ENCODE results near the gene FIBP.

The FIBP gene

DNA sequence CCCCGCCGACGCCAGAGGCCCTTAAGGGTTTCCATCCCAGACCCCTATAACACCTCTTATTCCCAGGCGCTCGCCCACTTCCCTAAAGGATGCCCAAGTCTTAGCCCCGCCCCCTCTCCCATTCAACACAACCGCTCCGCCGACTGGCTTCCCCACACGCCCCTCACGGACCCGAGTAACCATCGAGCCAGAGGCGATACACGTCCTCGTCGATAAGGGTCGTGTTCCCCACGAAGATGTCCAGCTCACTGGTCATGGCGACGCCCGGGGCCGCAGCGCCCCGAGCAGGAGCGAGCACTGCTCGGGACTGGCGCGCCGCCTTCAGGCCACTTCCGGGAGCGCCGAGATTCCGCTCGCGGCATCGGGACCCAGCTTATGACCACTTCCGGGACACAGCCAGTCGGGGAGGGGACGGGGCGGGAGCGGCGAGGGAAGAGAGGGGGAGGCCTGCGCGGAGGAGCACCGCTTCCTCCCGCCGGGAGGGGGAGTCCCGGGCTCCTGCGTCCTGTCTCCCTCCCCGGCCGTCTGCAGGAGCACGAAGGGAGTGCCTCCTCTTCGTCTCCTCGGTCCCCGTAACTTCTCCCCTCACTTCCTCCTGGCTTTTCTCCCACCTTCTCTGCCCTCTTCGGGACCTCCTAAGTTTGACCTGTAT lies at the start of gene FIBP:
Gene FIBP (minus strand): TSS at position 309 of the 652 bp plus-strand sequence. CDS start 53 bp downstream, at position 256.
- DNase-seq (ENCODE audit: extremely low read depth in 1 of 2, low read depth in 1 of 2) = peak; percentile 95

DNA sequence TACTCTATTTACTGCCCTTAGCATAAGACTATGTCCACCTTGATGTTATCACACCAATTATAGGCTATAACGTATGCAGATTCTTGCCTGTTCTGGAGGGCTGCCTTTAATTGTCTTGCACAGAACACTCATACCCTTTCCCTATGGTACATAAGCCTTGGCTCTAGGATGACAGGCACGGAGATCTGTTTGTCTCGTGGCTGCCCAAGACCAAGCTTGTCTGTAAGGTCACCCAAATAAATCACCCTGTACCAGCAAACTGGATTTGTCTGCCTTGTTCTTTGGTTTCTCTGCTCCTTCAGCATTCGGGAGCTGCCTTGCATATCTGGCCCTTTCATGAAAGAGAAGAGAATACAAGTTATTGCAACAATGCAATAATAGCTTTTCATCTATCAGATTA lies 49.5 kb upstream of the FIBP start:
- DNase-seq (ENCODE audit: extremely low read depth in 1 of 2, low read depth in 1 of 2) = no peak

DNA sequence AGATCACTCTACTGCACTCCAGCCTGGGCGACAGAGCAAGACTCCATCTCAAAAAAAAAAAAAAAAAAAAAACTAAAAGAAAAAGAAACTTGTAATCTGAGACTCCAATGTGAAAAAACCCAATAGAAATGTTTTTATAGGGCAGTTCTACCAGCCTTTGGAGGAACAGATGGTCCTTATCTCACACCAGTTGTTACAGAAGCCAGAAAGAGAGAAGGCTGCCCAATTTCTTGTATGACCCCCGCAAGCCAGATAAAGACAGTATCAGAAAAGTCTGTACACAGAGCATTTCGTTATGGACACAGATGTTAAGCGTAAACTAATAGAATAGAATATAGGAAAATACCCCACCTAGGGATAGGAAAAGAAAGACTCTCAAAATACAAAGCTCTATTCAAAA lies 45.7 kb upstream of the FIBP start:
- no peak for DNase-seq (ENCODE audit: extremely low read depth in 1 of 2, low read depth in 1 of 2)

DNA sequence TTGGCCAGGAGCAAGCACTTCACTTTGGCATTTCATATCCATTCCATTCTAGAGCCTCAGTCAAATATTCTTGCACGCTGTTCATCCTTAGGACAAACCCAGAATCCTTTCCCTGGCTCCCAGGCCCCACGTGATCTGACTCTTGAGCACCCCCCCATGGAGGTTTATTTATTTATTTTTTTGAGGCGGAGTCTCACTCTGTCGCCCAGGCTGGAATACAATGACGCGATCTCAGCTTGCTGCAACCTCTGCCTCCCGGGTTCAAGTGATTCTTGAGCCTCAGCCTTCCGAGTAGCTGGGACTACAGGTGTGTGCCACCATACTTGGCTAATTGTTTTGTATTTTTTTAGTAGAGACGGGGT lies 44.3 kb upstream of the FIBP start:
- DNase-seq (ENCODE audit: extremely low read depth in 1 of 2, low read depth in 1 of 2) = no peak

- no peak for DNase-seq (ENCODE audit: extremely low read depth in 1 of 2, low read depth in 1 of 2)
These were observed 43.7 kb upstream of the FIBP start for GRCh38 chr11:65931773-65932557.

DNA sequence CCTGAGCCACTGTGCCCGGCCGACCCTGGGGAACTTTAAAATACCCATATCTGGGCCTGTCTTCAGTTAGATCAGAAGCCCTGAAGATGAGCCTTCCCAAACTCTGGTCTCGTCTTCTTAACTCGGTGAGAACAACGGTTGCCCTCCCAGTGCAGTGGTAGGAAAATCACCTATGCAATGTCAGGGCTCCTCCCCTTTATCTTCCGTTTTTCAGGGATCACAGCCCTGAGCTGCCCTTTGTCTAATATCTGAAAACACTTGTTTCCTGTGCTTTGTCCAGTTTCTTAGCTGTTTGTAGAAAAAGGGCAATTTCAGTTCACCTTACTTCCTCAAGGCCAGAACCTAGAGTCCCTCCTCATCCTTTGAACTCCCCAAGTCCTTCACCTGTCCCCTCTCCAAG lies 40.4 kb upstream of the FIBP start:
- no peak for DNase-seq (ENCODE audit: extremely low read depth in 1 of 2, low read depth in 1 of 2)

- DNase-seq (ENCODE audit: extremely low read depth in 1 of 2, low read depth in 1 of 2) = peak; percentile 47 to 72
These were observed 39.7 kb upstream of the FIBP start for GRCh38 chr11:65927904-65928397.

DNA sequence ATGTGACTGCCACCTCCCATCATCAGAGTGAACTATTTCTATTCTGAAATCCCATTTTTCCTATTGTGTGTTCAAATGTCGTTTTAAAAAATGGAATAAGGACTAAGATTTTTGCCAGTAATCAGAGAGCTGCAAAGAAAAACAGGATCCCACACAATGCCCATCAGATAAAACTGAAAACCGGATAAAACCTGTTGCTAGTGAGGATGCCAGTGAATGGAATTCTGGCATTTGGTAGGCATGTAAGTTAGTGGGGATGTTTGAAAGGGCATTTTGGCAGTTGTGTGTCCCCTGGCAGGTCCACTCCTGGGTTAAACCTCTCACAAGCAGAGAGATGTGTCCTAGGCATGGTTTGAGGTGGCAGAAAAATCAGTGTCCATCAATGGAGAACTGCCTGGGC lies 37.1 kb upstream of the FIBP start:
- no peak for DNase-seq (ENCODE audit: extremely low read depth in 1 of 2, low read depth in 1 of 2)

DNA sequence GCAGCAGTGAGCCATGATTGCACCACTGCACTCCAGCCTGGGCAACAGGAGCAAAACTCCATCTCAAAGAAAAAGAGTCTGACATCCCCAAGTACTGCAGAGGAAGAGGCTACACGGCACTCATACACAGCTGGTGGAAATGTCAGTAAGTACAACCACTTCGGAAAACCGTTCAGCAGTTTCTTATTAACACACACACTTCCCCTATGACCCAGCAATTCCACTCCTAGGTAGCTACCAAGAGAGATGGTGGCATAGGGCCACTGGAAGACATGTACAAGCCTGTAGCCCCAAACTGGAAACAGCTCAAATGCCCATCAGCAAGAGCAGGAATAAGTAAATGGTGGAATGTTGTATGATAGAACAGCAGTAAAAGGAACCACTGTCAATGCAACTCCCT lies 34.3 kb upstream of the FIBP start:
- DNase-seq (ENCODE audit: extremely low read depth in 1 of 2, low read depth in 1 of 2) = no peak

GRCh38 chr11:65921876-65922275 lies 33.6 kb upstream of the FIBP start:
- no peak for DNase-seq (ENCODE audit: extremely low read depth in 1 of 2, low read depth in 1 of 2)

- no peak for DNase-seq (ENCODE audit: extremely low read depth in 1 of 2, low read depth in 1 of 2)
These were observed 32.8 kb upstream of the FIBP start for GRCh38 chr11:65921033-65921555.

GRCh38 chr11:65920372-65920802 lies 32.1 kb upstream of the FIBP start:
- no peak for DNase-seq (ENCODE audit: extremely low read depth in 1 of 2, low read depth in 1 of 2)

- no peak for DNase-seq (ENCODE audit: extremely low read depth in 1 of 2, low read depth in 1 of 2)
These were observed 31.5 kb upstream of the FIBP start for GRCh38 chr11:65919573-65920371.

DNA sequence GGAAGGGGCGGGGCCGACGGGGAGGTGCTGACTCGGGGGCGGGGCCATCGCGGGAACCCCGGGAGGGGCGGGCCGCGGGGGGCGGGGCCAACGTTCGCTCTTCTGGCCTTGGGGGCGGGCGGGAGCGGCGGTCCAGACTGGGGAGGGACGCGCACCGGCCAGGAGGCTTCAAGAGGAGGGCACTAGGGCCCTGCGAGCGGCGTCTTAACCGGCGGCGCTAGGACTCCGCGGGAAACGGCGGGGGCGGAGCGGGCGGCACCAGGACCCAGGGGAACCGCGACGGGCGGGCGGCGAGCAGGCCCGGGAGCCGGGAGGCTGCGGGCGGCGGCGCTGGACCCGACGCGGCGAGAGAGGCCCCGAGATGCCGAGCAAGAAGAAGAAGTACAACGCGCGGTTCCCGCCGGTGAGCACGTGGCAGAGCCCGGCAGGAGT lies 30.9 kb upstream of the FIBP start, which contains the start of gene DRAP1:
Gene DRAP1 (plus strand): TSS at position 286 of the 432 bp plus-strand sequence. CDS start 76 bp downstream, at position 362.
- DNase-seq (ENCODE audit: extremely low read depth in 1 of 2, low read depth in 1 of 2) = peak; percentile 97 to 98

GRCh38 chr11:65918211-65919140 lies 30.2 kb upstream of the FIBP start, which contains the start of gene C11orf68:
Gene C11orf68 (minus strand): TSS chr11:65919062. CDS start chr11:65919031, 31 bp downstream.
- DNase-seq (ENCODE audit: extremely low read depth in 1 of 2, low read depth in 1 of 2) = no peak

DNA sequence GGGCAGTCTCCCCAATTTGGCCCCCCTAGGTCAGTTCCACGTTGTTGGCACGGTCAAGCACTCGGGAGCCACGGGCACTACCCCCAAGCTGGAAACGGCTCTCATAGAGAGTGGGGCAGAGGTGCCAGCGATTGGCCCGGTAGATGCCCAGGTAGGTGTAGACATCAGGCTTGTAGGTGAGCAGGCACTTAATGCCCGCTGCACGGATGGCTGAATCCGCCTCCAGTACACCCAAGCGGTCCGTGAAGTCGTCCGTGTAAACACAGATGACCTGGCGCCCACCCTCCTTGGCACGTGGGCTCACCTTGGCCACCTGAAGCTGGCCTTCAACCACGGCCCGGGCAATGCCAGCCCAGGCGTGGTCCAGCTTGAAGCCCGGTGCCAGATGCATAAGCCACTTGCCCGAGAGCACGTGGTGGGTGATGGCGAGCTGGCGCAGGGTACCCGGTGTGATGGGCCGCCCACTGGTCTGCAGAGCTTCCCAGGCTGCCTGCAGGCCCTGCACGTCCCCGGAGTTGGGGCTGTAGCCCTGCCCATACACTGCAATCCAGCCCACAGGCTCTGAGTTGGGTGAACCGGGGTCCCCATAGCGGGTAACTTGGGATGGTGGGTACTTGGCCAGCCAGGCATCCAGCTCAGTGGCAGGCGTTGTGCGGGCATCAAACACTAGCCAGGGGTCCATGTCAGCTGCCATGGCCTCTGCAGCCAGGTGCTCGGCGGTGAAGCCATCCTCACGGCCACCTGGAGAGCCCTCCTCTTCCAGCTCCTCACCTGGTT lies 29.4 kb upstream of the FIBP start:
- DNase-seq (ENCODE audit: extremely low read depth in 1 of 2, low read depth in 1 of 2) = no peak

- no peak for DNase-seq (ENCODE audit: extremely low read depth in 1 of 2, low read depth in 1 of 2)
These were observed 28.8 kb upstream of the FIBP start for GRCh38 chr11:65917077-65917433.

- DNase-seq (ENCODE audit: extremely low read depth in 1 of 2, low read depth in 1 of 2) = no peak
These were observed 28.1 kb upstream of the FIBP start for GRCh38 chr11:65916391-65916790.

GRCh38 chr11:65915821-65916251 lies 27.6 kb upstream of the FIBP start:
- no peak for DNase-seq (ENCODE audit: extremely low read depth in 1 of 2, low read depth in 1 of 2)
